Loucy (cell line): ENCODE measurements around the gene DPP4.

Source experiments
- H2AFZ ChIP-seq: fragments of 200-600 bp; sonication (generic); 2 replicates; pipeline ENCODE4 v1.6.0; 2016; ENCODE audit warnings: antibody characterized with exemption, mild to moderate bottlenecking, low read length, moderate library complexity
- H3F3A ChIP-seq: fragments of 200-600 bp; 2 replicates; pipeline ENCODE4 v1.6.0; 2016; ENCODE audit warnings: antibody characterized with exemption, low read depth, mild to moderate bottlenecking
- H3K27me3 ChIP-seq: fragments of 200-600 bp; sonication (generic); 2 replicates; pipeline ENCODE4 v1.6.1; 2014; ENCODE audit warnings: low read length, mild to moderate bottlenecking; ENCODE audit not compliant: insufficient read depth, poor library complexity, severe bottlenecking
- H3K36me3 ChIP-seq: fragments of 200-600 bp; sonication (generic); 2 replicates; pipeline ENCODE4 v1.6.1; 2016; ENCODE audit warnings: low read length; ENCODE audit not compliant: insufficient read depth
- H3K4me1 ChIP-seq: fragments of 200-600 bp; sonication (generic); 2 replicates; pipeline ENCODE4 v1.5.1; 2014; ENCODE audit warnings: low read length, mild to moderate bottlenecking; ENCODE audit not compliant: insufficient read depth, poor library complexity, severe bottlenecking
- H3K4me2 ChIP-seq: fragments of 200-600 bp; sonication (generic); 2 replicates; pipeline ENCODE4 v1.6.0; 2014; ENCODE audit warnings: antibody characterized with exemption, low read length, low read depth, mild to moderate bottlenecking; ENCODE audit not compliant: poor library complexity, severe bottlenecking
- H3K4me3 ChIP-seq: fragments of 200-600 bp; sonication (generic); 2 replicates; pipeline ENCODE4 v1.5.1; 2014; ENCODE audit warnings: low read length, mild to moderate bottlenecking, mixed read lengths; ENCODE audit not compliant: poor library complexity, severe bottlenecking
- H3K79me2 ChIP-seq: fragments of 200-600 bp; sonication (generic); 2 replicates; pipeline ENCODE4 v1.6.1; 2014; ENCODE audit warnings: low read length; ENCODE audit not compliant: insufficient read depth
- H3K9ac ChIP-seq: fragments of 200-600 bp; sonication (generic); 2 replicates; pipeline ENCODE4 v1.6.0; 2014; ENCODE audit warnings: mild to moderate bottlenecking, low read depth, low read length, moderate library complexity; ENCODE audit not compliant: poor library complexity, severe bottlenecking
- H3K9me2 ChIP-seq: fragments of 200-600 bp; sonication (generic); replicated peaks from 2 replicates; pipeline ENCODE4 v1.6.1; 2016; ENCODE audit warnings: low read depth, low read length, mixed read lengths
- H3K9me3 ChIP-seq: fragments of 200-600 bp; sonication (generic); 2 replicates; pipeline ENCODE4 v1.6.1; 2014; ENCODE audit warnings: mild to moderate bottlenecking, antibody characterized with exemption, low read length, low read depth; ENCODE audit not compliant: insufficient read depth
- H4K20me1 ChIP-seq: fragments of 200-600 bp; sonication (generic); 2 replicates; pipeline ENCODE4 v1.6.0; 2014; ENCODE audit warnings: antibody characterized with exemption, low read length, mild to moderate bottlenecking; ENCODE audit not compliant: insufficient read depth, poor library complexity, severe bottlenecking
- CTCF ChIP-seq: fragments of 200-600 bp; sonication (generic); conservative IDR thresholded peaks from 2 replicates; pipeline ENCODE4 v1.5.1; 2014; ENCODE audit warnings: mild to moderate bottlenecking, antibody characterized with exemption, low read length
- EZH2phosphoT487 ChIP-seq: fragments of 200-600 bp; IDR thresholded peaks from 2 replicates; pipeline ENCODE4 v1.6.1; 2018; ENCODE audit warnings: antibody characterized with exemption, mild to moderate bottlenecking, moderate library complexity, borderline replicate concordance

Gene DPP4

DNA sequence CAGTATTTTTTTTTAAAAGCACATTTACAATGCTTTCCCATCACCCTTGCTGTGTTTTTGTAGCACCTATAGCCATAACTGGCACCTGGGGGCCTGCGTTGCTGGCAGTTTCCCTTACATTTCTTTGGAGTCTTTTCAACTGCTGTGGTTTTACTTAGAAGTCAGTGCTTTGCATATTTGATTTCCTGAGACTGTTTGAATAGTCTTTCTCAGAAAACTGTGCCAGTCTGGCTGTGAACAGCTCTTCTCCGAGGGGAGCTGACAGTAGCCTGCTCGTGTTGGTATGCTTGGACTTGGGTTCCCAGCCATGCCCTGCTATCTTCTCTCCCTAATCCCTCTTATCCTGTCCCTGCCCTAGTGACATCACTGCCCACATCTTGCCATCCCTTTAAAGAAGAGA is 81.5 kb downstream of the DPP4 start:
- H3K4me3 ChIP-seq: peak overlapping the region; percentile 58
- H3K4me1 ChIP-seq: peaks cover 41% of the 10 kb centered on the region

DNA sequence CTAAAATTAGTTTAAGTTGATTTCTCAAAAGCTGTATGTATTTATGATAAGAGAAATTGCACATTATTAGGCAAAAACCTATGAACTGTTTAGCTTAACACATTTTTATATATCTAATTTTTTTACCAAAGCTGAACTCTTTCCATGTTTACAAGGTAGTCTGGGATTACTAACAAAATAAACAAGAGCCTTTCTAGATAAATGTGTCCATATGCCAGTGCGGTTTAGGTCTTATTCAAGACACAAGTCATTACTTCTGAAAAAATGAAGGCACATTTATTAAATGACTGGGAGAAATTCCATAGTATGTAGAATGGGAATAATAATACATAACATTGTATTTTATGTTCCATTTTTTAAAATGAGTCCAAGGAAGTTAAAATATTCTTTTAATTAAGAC is 82.0 kb downstream of the DPP4 start:
- H4K20me1 ChIP-seq: no peaks in the 10 kb centered on the region
- peak overlapping the region; percentile 80 for H3K4me2 ChIP-seq
- TF ChIP-seq EZH2phosphoT487: no peak
- no peak for TF ChIP-seq CTCF
- no peaks in the 10 kb centered on the region for H3F3A ChIP-seq
- H3K9me2 ChIP-seq: no peaks in the 10 kb centered on the region
- no peaks in the 10 kb centered on the region for H3K27me3 ChIP-seq
- no peaks in the 10 kb centered on the region for H3K9me3 ChIP-seq
- peak overlapping the region; percentile 58 for H3K4me3 ChIP-seq
- H3K79me2 ChIP-seq: no peaks in the 10 kb centered on the region
- H2AFZ ChIP-seq: no peak overlapping the region
- peaks cover 41% of the 10 kb centered on the region for H3K4me1 ChIP-seq
- peak overlapping the region; percentile 18 for H3K9ac ChIP-seq
- H3K36me3 ChIP-seq: no peaks in the 10 kb centered on the region

More for the DNA sequence above, 81.5 kb downstream of the DPP4 start:
- Histone ChIP-seq H3K4me2 (peak overlapping the region; percentile 80), H3F3A (no peaks in the 10 kb centered on the region), H3K9me3 (no peaks in the 10 kb centered on the region), H3K9ac (peak overlapping the region; percentile 56), H3K27me3 (no peaks in the 10 kb centered on the region), H4K20me1 (no peaks in the 10 kb centered on the region), H3K9me2 (no peaks in the 10 kb centered on the region), H2AFZ (peak overlapping the region; percentile 53), H3K79me2 (no peaks in the 10 kb centered on the region), H3K36me3 (no peaks in the 10 kb centered on the region)
- TF ChIP-seq CTCF: no peak
- TF ChIP-seq EZH2phosphoT487: no peak

DNA sequence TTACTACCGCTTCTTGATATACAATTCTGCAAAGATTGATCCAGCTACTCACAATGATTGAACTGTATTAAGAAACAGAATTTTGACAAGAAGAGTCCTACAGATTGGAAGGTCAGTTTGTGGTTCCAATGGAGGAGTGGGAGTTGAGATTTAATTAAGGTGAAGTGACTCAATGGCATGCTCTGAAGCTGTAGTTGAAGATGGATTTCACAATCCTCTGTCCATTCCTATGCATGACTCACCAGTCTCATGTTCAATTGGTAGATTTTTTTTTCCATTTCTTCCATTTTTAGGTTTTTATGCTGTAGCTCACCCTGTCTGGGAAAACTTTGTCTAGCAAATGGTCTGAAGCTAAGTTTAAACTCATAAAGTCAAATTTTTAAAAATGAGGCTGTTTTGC is 83.3 kb downstream of the DPP4 start:
- no peaks in the 10 kb centered on the region for H3K79me2 ChIP-seq
- no peak for TF ChIP-seq CTCF
- no peak overlapping the region for H2AFZ ChIP-seq
- no peak overlapping the region for H3K9ac ChIP-seq
- no peaks in the 10 kb centered on the region for H3K9me3 ChIP-seq
- no peak overlapping the region for H3K4me3 ChIP-seq
- H3K4me1 ChIP-seq: peaks cover 39% of the 10 kb centered on the region
- H3K9me2 ChIP-seq: no peaks in the 10 kb centered on the region
- no peaks in the 10 kb centered on the region for H4K20me1 ChIP-seq
- no peaks in the 10 kb centered on the region for H3F3A ChIP-seq
- H3K36me3 ChIP-seq: no peaks in the 10 kb centered on the region
- no peaks in the 10 kb centered on the region for H3K27me3 ChIP-seq
- no peak overlapping the region for H3K4me2 ChIP-seq
